GM19397 (cell line): Measurements from ENCODE around the gene GMCL2.

Experiments used
- ATAC-seq: cut with Tn5 transposase; IDR thresholded peaks from one replicate; pipeline ENCODE4 v1.9.1; 2021; ENCODE audit warnings: mild to moderate bottlenecking, moderate library complexity; ENCODE audit not compliant: unreplicated experiment

Gene GMCL2

GRCh38 chr5:178145965-178146820, 41.0 kb downstream of the GMCL2 start:
- ATAC-seq: no peak

- ATAC-seq: no peak
Measured at GRCh38 chr5:178143901-178144300, 43.3 kb downstream of the GMCL2 start.

GRCh38 chr5:178143246-178143645, 43.9 kb downstream of the GMCL2 start:
- ATAC-seq: no peak

- no peak for ATAC-seq
Measured at GRCh38 chr5:178142642-178143041, 44.5 kb downstream of the GMCL2 start.

GRCh38 chr5:178141550-178141949, 45.6 kb downstream of the GMCL2 start:
- no peak for ATAC-seq

GRCh38 chr5:178137991-178138390, 49.2 kb downstream of the GMCL2 start:
- no peak for ATAC-seq

GRCh38 chr5:178136990-178137389, 50.2 kb downstream of the GMCL2 start:
- no peak for ATAC-seq
